Measurements from ENCODE around the gene UIMC1.

DNA sequence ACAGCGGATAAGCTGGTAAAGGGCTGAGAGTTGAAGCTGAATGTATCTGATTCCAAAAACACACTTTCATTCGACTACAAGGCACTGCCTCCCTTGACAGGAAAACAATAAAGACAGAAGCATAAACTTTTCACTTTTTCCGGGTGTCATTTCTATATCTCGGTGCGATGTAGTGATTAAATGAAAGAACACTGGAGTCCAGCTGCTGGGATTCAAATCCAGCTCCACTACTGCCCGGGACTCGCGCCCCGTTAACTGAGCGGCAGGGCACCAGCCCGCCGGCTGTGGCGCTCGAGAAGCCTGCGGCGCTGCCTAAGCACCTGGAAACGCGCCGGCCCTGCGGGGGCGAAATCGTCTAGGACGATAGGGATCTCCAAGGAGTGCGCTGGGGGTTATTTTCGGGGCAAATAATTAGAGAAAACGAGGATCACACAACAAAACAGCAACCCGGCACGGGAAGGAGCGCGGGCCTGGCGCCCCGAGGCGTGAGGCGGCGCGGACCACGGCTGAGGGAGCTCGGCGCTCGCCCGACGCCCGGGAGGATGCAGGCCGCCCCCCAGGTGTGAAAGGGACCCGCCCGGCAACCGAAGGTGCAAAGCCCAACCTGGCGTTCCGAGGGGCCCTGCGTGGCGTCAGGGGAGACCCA, 837 bp downstream of the UIMC1 start:
- TF ChIP-seq, protein P1, sequence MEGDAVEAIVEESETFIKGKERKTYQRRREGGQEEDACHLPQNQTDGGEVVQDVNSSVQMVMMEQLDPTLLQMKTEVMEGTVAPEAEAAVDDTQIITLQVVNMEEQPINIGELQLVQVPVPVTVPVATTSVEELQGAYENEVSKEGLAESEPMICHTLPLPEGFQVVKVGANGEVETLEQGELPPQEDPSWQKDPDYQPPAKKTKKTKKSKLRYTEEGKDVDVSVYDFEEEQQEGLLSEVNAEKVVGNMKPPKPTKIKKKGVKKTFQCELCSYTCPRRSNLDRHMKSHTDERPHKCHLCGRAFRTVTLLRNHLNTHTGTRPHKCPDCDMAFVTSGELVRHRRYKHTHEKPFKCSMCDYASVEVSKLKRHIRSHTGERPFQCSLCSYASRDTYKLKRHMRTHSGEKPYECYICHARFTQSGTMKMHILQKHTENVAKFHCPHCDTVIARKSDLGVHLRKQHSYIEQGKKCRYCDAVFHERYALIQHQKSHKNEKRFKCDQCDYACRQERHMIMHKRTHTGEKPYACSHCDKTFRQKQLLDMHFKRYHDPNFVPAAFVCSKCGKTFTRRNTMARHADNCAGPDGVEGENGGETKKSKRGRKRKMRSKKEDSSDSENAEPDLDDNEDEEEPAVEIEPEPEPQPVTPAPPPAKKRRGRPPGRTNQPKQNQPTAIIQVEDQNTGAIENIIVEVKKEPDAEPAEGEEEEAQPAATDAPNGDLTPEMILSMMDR (IDR thresholded peaks at IDR 0.05): peak in 2 of 3 experiments; percentile 27 to 48
- TF ChIP-seq POLR2A (IDR thresholded peaks at IDR 0.05): no peak

Measured in testis (tissue), 2 donors.